ENCODE measurements around the gene ZNF148. TPM values are rescaled to one million over a fixed set of nuclear protein-coding genes. Genes with fewer than 3 reads are reported as not detected.

The ZNF148 gene
- total RNA-seq, 2 experiments from 2014 or later: 30.9 to 34.0 TPM

- ATAC-seq (ENCODE audit: poor library complexity) (no peak), DNase-seq (no peak)
- no peaks in the 10 kb centered on the region for H3K9me3 ChIP-seq (ENCODE audit: control insufficient read depth in 1 of 2, insufficient read depth in 1 of 2, low read length in 2 of 2)
- Mint-ChIP-seq H3K27ac (peak overlapping the region; percentile 35), H3K4me1 (ENCODE audit: low read depth) (peaks cover 15% of the 10 kb centered on the region), H3K27me3 (no peaks in the 10 kb centered on the region), H3K4me3 (no peak overlapping the region), H3K36me3 (ENCODE audit: low read depth) (no peaks in the 10 kb centered on the region), H3K9me3 (no peaks in the 10 kb centered on the region)
- H3K4me1 ChIP-seq (ENCODE audit: insufficient read depth, low read length): peaks cover 5% of the 10 kb centered on the region
- no peak for TF ChIP-seq CTCF (IDR thresholded peaks at IDR 0.05)
- ChIA-PET POLR2A (interaction anchor here (0.9 to 1.1 kb wide), 2 partner anchors 15 to 25 kb away, joined by 3 read pairs; no protein-coding TSS in a partner anchor), CTCF (interaction anchor here (0.5 to 1.4 kb wide), 2 partner anchors 10 to 676 kb away, joined by 3 to 5 read pairs; no protein-coding TSS in a partner anchor)
- intact Hi-C loops (cut with DNase I, micrococcal nuclease): no loop called here
- no peaks in the 10 kb centered on the region for H3K27me3 ChIP-seq (ENCODE audit: control insufficient read depth in 1 of 2, insufficient read depth in 2 of 2, low read length in 2 of 2)
- no peak overlapping the region for H3K4me3 ChIP-seq (ENCODE audit: low read length)
- no peak overlapping the region for H3K27ac ChIP-seq (ENCODE audit: low read depth in 1 of 2, low read length in 2 of 2)
- no peaks in the 10 kb centered on the region for H3K36me3 ChIP-seq (ENCODE audit: insufficient read depth, low read length)
Observed at GRCh38 chr3:125382298-125382697, 7.2 kb upstream of the ZNF148 start.

GRCh38 chr3:125381743-125382142, 6.6 kb upstream of the ZNF148 start:
- ChIA-PET CTCF (interaction anchor here (1.4 kb wide), 1 partner anchor 10 kb away, joined by 3 read pairs; no protein-coding TSS in a partner anchor), POLR2A (interaction anchor here (0.9 to 1.3 kb wide), 3 partner anchors 14 to 329 kb away, joined by 3 to 5 read pairs (median 3); no protein-coding TSS in a partner anchor)
- Mint-ChIP-seq H3K27ac (peak overlapping the region; percentile 35), H3K9me3 (no peaks in the 10 kb centered on the region), H3K4me3 (no peak overlapping the region), H3K27me3 (no peaks in the 10 kb centered on the region), H3K4me1 (ENCODE audit: low read depth) (peaks cover 15% of the 10 kb centered on the region), H3K36me3 (ENCODE audit: low read depth) (no peaks in the 10 kb centered on the region)
- peak; percentile 92 for ATAC-seq (ENCODE audit: poor library complexity)
- Histone ChIP-seq H3K4me1 (ENCODE audit: insufficient read depth, low read length) (peaks cover 5% of the 10 kb centered on the region), H3K27me3 (ENCODE audit: control insufficient read depth in 1 of 2, insufficient read depth in 2 of 2, low read length in 2 of 2) (no peaks in the 10 kb centered on the region), H3K27ac (ENCODE audit: low read depth in 1 of 2, low read length in 2 of 2) (no peak overlapping the region), H3K4me3 (ENCODE audit: low read length) (no peak overlapping the region), H3K36me3 (ENCODE audit: insufficient read depth, low read length) (no peaks in the 10 kb centered on the region), H3K9me3 (ENCODE audit: control insufficient read depth in 1 of 2, insufficient read depth in 1 of 2, low read length in 2 of 2) (no peaks in the 10 kb centered on the region)
- intact Hi-C loops (cut with DNase I, micrococcal nuclease): no loop called here
- DNase-seq: peak in 5 of 14 experiments; percentile 4 to 55 (median 34)
- no peak for TF ChIP-seq CTCF (IDR thresholded peaks at IDR 0.05)

GRCh38 chr3:125381314-125381713, 6.2 kb upstream of the ZNF148 start:
- H3K4me1 Mint-ChIP-seq (ENCODE audit: low read depth): peaks cover 16% of the 10 kb centered on the region
- no peak overlapping the region for H3K27ac ChIP-seq (ENCODE audit: low read depth in 1 of 2, low read length in 2 of 2)
- peaks cover 5% of the 10 kb centered on the region for H3K4me1 ChIP-seq (ENCODE audit: insufficient read depth, low read length)
- intact Hi-C loops (cut with DNase I, micrococcal nuclease): no loop called here
- H3K9me3 Mint-ChIP-seq: no peaks in the 10 kb centered on the region
- ChIA-PET POLR2A (interaction anchor here (0.9 to 1.3 kb wide), 3 partner anchors 14 to 329 kb away, joined by 3 to 5 read pairs (median 3); no protein-coding TSS in a partner anchor), CTCF (interaction anchor here (1.4 kb wide), 1 partner anchor 11 kb away, joined by 3 read pairs; no protein-coding TSS in a partner anchor)
- no peak for TF ChIP-seq CTCF (IDR thresholded peaks at IDR 0.05)
- peak overlapping the region; percentile 35 for H3K27ac Mint-ChIP-seq
- no peaks in the 10 kb centered on the region for H3K27me3 Mint-ChIP-seq
- ATAC-seq (ENCODE audit: poor library complexity) (no peak), DNase-seq (no peak)
- H3K4me3 ChIP-seq (ENCODE audit: low read length): no peak overlapping the region
- no peak overlapping the region for H3K4me3 Mint-ChIP-seq
- H3K9me3 ChIP-seq (ENCODE audit: control insufficient read depth in 1 of 2, insufficient read depth in 1 of 2, low read length in 2 of 2): no peaks in the 10 kb centered on the region
- no peaks in the 10 kb centered on the region for H3K36me3 ChIP-seq (ENCODE audit: insufficient read depth, low read length)
- no peaks in the 10 kb centered on the region for H3K27me3 ChIP-seq (ENCODE audit: control insufficient read depth in 1 of 2, insufficient read depth in 2 of 2, low read length in 2 of 2)
- H3K36me3 Mint-ChIP-seq (ENCODE audit: low read depth): no peaks in the 10 kb centered on the region

Data from CD4-positive, alpha-beta T cell (primary cell).